GM18858 (cell line): ENCODE measurements around the gene MAD2L1.
"Not testable (repeated sequence)": the region's sequence is repeated elsewhere in the genome, so short reads cannot be mapped to it uniquely, and the experiment has no call there.

ENCODE experiments used
- ATAC-seq: cut with Tn5 transposase; IDR thresholded peaks from one replicate; pipeline ENCODE4 v1.9.1; 2021; ENCODE audit not compliant: unreplicated experiment

The MAD2L1 gene

GRCh38 chr4:120066517-120067340 lies at the start of gene MAD2L1:
Gene MAD2L1, minus strand, starts transcription at chr4:120066848. Its CDS starts 114 bp downstream, at chr4:120066734.
- ATAC-seq, result peak; percentile 83

DNA sequence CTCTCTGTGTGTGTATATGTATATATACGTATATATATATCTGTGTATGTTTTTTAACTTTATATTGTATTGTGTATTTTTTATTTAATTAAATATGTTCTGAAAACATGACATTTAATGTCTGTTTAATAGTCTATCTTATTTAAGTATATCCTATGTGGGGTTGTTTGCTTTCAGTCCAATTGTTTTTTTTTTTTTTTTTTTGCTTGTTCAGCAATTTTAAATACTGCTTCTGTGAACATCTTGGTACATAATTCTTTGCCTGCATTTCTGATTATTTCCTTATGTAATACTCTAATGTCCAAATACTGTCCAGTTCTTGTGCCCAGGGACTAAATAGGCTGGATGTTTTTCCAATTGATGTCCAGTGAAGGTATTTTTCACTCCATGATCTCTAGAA lies 45.1 kb upstream of the MAD2L1 start:
- no peak for ATAC-seq

- no peak for ATAC-seq
Observed at GRCh38 chr4:120109406-120109805, 42.8 kb upstream of the MAD2L1 start.

GRCh38 chr4:120105472-120105871 lies 38.8 kb upstream of the MAD2L1 start:
- peak; percentile 83 for ATAC-seq

DNA sequence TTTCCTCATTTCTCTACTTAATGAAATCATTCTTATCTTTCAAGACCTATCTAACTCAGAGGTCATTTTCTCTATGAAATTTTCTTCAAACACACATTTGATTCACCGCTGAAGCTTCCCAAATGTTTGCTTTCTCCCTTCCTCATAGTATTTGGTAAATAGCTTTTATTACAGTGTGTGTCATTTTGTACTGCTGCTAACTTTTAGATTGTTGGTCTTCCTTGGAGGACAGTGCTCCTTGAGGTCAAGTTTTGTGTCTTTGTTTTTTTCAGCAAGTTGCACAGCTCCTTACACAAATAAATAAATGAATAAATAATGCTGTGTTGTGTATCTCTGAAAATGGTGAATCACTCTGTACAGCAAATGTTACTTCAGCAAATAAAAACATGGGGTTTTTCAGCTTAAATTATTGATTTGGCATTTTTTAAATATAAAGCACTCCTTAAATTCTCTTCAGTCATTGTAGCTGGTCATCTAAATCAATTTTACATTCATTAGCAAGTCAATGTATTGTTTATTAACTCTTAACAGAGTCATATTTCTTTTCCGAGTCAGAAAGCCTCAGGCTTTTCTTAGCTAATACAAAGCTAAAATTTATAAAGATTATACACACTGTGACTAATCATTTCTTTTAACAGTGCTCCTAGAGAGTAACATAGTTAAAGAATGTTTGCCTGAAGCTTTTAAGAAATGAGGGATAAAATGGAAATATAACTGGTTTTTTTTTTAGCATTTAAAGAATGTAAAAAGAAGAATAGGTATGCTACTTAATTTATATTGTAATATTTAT lies 30.1 kb upstream of the MAD2L1 start:
- ATAC-seq, result no peak

- no peak for ATAC-seq
Observed at GRCh38 chr4:120088507-120088906, 21.9 kb upstream of the MAD2L1 start.

DNA sequence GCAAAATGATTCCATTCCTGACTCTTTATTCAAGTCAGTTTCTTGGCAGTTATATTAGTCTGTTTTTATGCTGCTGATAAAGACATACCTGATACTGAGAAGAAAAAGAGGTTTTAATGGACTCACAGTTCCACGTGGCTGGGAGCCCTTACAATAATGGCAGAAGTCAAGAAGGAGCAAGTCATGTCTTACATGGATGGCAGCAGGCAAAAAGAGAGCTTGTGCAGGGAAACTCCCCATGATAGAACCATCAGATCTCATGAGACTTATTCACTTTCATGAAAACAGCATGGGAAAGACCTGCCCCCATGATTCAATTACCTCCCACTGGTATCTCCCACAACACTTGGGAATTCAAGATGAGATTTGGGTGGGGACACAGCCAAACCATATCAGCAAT lies 21.4 kb upstream of the MAD2L1 start:
- ATAC-seq, result not testable (repeated sequence)

DNA sequence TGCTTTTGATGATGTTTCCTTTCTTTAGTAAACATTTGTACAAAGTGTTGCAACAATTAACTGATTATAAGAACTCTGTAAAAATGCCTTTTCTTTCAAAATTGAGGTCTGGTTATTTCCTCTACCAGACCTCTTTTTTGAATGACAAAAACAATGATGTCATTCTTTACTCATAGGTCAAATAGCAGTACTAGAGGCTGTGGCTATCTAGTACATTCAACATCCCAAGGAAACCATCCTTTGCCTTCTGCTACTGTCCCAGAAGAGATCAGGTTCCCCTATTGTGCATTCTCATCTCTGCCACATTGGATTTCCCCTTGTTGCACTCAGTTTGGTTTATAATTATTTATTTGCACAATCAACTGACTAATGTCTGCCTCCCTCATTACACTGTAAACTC lies 19.1 kb upstream of the MAD2L1 start:
- no peak for ATAC-seq

DNA sequence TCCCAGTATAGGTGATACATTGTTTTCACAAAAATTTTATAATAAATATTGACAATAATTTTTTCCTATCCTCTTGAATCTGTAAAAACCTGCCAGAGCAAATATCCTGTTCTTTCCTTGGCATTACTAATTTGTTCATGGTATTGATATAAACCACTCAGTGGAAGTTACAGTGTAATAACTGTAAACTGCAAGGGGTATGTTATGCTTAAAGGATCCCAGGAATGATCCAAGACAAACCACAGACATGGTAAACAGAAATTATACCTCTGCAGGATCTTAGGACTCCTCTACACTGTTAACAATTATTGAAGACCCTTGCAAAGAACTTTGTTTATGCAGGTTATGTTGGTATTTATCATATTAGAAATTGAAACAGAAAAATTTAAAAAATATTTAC lies 17.7 kb upstream of the MAD2L1 start:
- no peak for ATAC-seq

DNA sequence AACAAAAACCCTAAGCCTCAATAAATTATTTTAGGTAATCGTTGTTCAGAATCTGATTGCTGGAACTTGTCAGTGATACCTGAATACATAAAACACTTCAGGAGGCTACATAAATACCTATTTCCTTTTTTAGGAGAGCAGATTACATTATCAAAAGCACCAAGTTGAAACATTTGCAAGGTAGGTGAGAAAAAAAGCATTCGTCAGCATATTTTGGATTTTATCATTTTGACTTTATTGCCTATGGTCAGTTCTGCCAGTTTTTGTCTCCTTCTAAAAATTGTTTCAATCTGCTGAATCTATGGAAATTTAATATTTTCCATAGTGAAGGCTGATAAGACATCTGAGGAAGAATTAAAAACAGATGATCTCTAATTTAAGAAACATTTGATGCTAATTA lies 16.5 kb upstream of the MAD2L1 start:
- ATAC-seq, result no peak

DNA sequence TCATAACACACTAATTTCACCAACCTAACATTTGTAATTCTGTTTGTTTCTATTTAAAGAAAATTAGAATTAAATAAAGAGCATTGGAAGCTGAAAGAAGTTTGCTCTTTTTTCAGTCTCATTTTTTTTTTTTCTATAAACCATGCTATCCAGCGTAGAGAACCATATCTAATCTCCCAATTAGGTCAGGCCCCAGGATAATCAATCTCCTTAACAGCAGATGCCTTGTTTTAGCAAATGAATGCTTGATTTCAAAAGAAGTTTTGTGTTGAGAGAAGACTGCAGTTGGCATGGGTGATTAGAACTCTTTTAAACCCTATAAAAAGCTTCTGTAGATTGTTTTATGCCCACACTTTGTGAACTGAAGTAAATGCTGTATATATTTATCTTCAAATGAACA lies 15.6 kb upstream of the MAD2L1 start:
- no peak for ATAC-seq

- no peak for ATAC-seq
Observed at GRCh38 chr4:120081726-120082125, 15.1 kb upstream of the MAD2L1 start.

- ATAC-seq, result no peak
Observed at GRCh38 chr4:120080533-120080932, 13.9 kb upstream of the MAD2L1 start.

- ATAC-seq, result no peak
Observed at GRCh38 chr4:120079839-120080520, 13.3 kb upstream of the MAD2L1 start.

- no peak for ATAC-seq
Observed at GRCh38 chr4:120078216-120078615, 11.6 kb upstream of the MAD2L1 start.

DNA sequence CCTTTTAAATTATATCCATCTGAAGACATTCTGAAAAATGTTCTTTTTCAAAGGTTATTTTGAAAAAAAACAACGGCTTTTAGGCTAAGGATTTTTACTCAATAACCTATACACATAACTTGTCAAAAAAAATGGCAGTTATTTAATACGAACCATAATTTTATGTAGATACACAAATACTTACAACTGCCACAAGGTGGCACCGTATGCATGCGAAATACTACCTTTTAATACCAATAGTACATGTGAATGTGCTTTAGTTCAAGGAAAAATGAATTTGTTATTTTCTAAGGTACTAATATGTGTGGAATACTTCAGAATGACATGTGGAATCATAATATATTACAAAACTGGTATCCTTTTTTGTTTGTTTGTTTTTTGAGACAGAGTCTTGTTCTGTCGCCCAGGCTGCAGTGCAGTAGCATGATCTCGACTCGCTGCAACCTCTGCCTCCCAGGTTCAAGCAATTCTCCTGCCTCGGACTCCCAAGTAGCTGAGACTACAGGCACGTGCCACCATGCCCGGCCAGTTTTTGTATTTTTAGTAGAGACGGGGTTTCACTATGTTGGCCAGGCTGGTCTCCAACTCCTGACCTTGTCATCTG lies 4.6 kb upstream of the MAD2L1 start:
- peak; percentile 21 for ATAC-seq

GRCh38 chr4:120070196-120070595 lies 3.5 kb upstream of the MAD2L1 start:
- no peak for ATAC-seq

DNA sequence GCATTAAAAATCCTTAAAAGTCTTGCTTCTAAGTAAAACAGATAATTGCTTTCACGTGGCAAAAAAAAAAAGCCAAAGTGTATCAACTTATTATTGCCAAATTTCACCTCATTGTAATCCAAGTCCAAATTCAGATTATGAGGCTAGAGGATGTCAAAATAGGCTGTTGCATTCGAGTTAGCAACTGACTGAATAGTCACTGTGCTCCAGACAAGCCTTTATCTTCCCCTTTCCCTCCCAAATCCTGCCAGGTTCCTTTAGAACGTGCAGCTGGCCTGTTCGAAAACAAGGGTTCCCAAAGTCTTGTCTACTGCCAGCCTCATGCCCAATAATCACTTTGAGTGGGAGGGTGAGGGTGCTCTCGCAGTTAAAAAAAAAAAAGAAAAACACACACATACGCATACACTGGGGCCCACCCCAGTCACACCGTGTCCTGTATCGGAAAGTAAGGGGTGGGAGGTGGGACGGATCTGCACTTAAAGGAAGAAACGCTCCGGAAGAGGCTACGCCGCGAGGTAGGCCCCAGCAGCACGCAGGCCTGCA lies 603 bp downstream of the MAD2L1 start:
- ATAC-seq, result peak; percentile 34

GRCh38 chr4:120064887-120065286 lies 1.8 kb downstream of the MAD2L1 start:
- no peak for ATAC-seq

DNA sequence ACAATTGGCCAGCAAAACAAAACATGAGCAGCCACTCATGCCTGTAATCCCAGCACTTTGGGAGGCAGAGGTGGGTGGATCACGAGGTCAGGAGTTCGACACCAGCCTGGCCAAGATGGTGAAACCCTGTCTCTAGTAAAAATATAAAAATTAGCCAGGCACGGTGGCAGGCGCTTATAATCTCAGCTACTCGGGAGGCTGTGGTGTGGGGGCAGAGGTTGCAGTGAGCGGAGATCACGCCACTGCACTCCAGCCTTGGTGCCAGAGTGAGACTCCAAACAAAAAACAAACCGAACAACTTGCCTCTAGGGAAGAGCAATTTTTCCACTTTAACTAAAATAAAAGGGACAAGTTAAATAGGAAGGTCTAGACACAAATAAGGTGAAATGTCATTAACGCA lies 2.9 kb downstream of the MAD2L1 start:
- ATAC-seq, result not testable (repeated sequence)

DNA sequence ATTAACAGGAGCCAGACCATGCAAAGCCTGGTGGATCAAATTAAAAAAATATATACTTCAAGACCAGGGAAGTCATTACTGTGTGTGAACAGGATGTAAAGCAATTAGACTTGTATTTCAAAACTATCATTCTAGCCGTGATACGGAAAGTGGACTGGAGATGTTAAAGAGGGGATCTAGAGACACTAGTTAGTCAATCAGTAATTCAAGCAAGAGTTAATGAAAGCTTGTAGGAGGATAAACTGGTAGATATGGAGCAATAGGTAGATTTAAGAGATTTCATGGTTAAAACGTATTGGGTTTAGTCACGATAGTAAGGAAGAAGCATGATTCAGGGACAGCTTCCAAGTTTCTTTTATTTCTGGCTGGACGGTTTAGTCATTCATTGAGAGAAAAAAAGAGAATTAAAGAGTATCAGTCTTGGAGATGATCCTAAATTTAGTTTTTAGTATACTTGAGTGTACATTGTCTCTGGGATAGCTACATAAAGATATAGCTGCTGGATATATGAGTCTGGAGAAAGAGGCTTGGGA lies 3.9 kb downstream of the MAD2L1 start:
- ATAC-seq, result no peak
